ENCODE results near the gene ASCL1. TPM values are rescaled to one million over a fixed set of nuclear protein-coding genes. Genes with fewer than 3 reads are reported as not detected.

Gene ASCL1
- total and polyA plus RNA-seq, 4 donors, result 0.06 TPM; not detected in 3

DNA sequence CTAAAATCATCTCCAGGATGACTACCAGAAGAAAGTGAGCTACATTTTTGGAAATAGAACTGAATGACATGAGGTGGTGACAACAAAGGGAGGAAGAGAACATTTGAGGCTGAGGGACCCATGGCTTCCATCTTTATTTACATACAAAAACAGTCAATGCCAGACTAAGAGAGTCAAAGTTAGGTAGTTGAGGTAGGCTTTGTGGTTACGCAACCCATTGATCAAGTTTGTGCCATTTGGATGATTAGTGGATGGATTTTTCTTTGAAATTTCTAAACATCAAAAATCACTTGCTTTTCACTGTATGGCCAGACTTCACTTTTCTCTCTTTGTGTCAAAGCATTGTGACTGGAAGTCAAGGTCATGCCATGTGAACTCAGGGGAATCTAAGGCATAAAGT lies 22.9 kb downstream of the ASCL1 start:
- Histone ChIP-seq H3K27me3 (ENCODE audit: control insufficient read depth in 4 of 4, insufficient read depth in 4 of 4, low read length in 3 of 4) (no peaks in the 10 kb centered on the region), H3K4me1 (ENCODE audit: control insufficient read depth in 4 of 4, insufficient read depth in 4 of 4, low read length in 3 of 4) (no peaks in the 10 kb centered on the region), H3K4me3 (ENCODE audit: low read depth in 1 of 3, low read length in 3 of 3) (no peak overlapping the region), H3K27ac (ENCODE audit: low read depth in 1 of 2, low read length in 2 of 2) (no peak overlapping the region), H3K9ac (ENCODE audit: low read depth in 1 of 2, low read length in 2 of 2) (no peak overlapping the region), H3K36me3 (ENCODE audit: control insufficient read depth in 4 of 4, insufficient read depth in 3 of 4, low read depth in 1 of 4, low read length in 3 of 4) (no peaks in the 10 kb centered on the region), H3K9me3 (ENCODE audit: control insufficient read depth in 4 of 4, low read length in 3 of 4) (no peaks in the 10 kb centered on the region)
- no peak for DNase-seq (ENCODE audit: low spot score)
- 97% methylated on average over 1 of the region's 1 CpG for WGBS
- no peak for TF ChIP-seq FOXA2 (IDR thresholded peaks at IDR 0.05)
- TF ChIP-seq NR2F2 (IDR thresholded peaks at IDR 0.05), result no peak
- no peak for TF ChIP-seq HNF4A (conservative IDR thresholded peaks at IDR 0.05)
- TF ChIP-seq RXRA (IDR thresholded peaks at IDR 0.05), result no peak
- TF ChIP-seq YY1 (IDR thresholded peaks at IDR 0.05), result no peak
- TF ChIP-seq REST (IDR thresholded peaks at IDR 0.05), result no peak
- TF ChIP-seq, protein P1, sequence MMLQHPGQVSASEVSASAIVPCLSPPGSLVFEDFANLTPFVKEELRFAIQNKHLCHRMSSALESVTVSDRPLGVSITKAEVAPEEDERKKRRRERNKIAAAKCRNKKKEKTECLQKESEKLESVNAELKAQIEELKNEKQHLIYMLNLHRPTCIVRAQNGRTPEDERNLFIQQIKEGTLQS (IDR thresholded peaks at IDR 0.05), result no peak
- TF ChIP-seq JUND (IDR thresholded peaks at IDR 0.05), result no peak
- TF ChIP-seq, protein P2, sequence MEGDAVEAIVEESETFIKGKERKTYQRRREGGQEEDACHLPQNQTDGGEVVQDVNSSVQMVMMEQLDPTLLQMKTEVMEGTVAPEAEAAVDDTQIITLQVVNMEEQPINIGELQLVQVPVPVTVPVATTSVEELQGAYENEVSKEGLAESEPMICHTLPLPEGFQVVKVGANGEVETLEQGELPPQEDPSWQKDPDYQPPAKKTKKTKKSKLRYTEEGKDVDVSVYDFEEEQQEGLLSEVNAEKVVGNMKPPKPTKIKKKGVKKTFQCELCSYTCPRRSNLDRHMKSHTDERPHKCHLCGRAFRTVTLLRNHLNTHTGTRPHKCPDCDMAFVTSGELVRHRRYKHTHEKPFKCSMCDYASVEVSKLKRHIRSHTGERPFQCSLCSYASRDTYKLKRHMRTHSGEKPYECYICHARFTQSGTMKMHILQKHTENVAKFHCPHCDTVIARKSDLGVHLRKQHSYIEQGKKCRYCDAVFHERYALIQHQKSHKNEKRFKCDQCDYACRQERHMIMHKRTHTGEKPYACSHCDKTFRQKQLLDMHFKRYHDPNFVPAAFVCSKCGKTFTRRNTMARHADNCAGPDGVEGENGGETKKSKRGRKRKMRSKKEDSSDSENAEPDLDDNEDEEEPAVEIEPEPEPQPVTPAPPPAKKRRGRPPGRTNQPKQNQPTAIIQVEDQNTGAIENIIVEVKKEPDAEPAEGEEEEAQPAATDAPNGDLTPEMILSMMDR (IDR thresholded peaks at IDR 0.05; ENCODE audit: low read depth, low read length, missing input control), result no peak
- no peak for TF ChIP-seq TAF1 (conservative IDR thresholded peaks at IDR 0.05)
- TF ChIP-seq RAD21 (IDR thresholded peaks at IDR 0.05), result no peak
- TF ChIP-seq, protein P3, sequence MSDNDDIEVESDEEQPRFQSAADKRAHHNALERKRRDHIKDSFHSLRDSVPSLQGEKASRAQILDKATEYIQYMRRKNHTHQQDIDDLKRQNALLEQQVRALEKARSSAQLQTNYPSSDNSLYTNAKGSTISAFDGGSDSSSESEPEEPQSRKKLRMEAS (IDR thresholded peaks at IDR 0.05), result no peak
- TF ChIP-seq HNF4G (IDR thresholded peaks at IDR 0.05), result no peak

GRCh38 chr12:102990419-102990818 lies 32.9 kb downstream of the ASCL1 start:
- DNase-seq (ENCODE audit: low spot score), result no peak
- Histone ChIP-seq H3K36me3 (ENCODE audit: control insufficient read depth in 4 of 4, insufficient read depth in 3 of 4, low read depth in 1 of 4, low read length in 3 of 4) (no peaks in the 10 kb centered on the region), H3K27me3 (ENCODE audit: control insufficient read depth in 4 of 4, insufficient read depth in 4 of 4, low read length in 3 of 4) (no peaks in the 10 kb centered on the region), H3K9ac (ENCODE audit: low read depth in 1 of 2, low read length in 2 of 2) (no peak overlapping the region), H3K27ac (ENCODE audit: low read depth in 1 of 2, low read length in 2 of 2) (no peak overlapping the region), H3K4me1 (ENCODE audit: control insufficient read depth in 4 of 4, insufficient read depth in 4 of 4, low read length in 3 of 4) (peaks cover 0 to 2% (median 0%) of the 10 kb centered on the region in 4 donors), H3K9me3 (ENCODE audit: control insufficient read depth in 4 of 4, low read length in 3 of 4) (no peaks in the 10 kb centered on the region), H3K4me3 (ENCODE audit: low read depth in 1 of 3, low read length in 3 of 3) (no peak overlapping the region)
- WGBS, result 56% methylated on average over 2 of the region's 2 CpGs
- TF ChIP-seq SP1 (IDR thresholded peaks at IDR 0.05) (peak; percentile 55), TAF1 (conservative IDR thresholded peaks at IDR 0.05) (no peak), JUND (IDR thresholded peaks at IDR 0.05) (peak in 1 of 2 donors; percentile 32), NR2F2 (IDR thresholded peaks at IDR 0.05) (no peak), FOXA2 (IDR thresholded peaks at IDR 0.05) (no peak), ZBTB33 (IDR thresholded peaks at IDR 0.05) (no peak), EGR1 (IDR thresholded peaks at IDR 0.05; ENCODE audit: low read depth in 2 of 2) (no peak), GABPA (IDR thresholded peaks at IDR 0.05 in 1 of 2, conservative IDR thresholded peaks at IDR 0.05 in 1 of 2) (no peak), RXRA (IDR thresholded peaks at IDR 0.05) (peak in 1 of 2 donors; percentile 11), REST (IDR thresholded peaks at IDR 0.05) (peak; percentile 23), HNF4A (conservative IDR thresholded peaks at IDR 0.05) (peak; percentile 81 to 84), RAD21 (IDR thresholded peaks at IDR 0.05) (peak; percentile 76 to 80)
- TF ChIP-seq, protein P3 (IDR thresholded peaks at IDR 0.05), result no peak
- TF ChIP-seq, protein P2 (IDR thresholded peaks at IDR 0.05; ENCODE audit: low read depth, low read length, missing input control), result peak; percentile 24
